NCI-H1092 treated with DMSO at 0.1 percent for 48 hours (cell line): ENCODE measurements around the gene DACH2.

Source experiments
- DNase-seq: peaks from one replicate; lab custom pipeline; 2025; lab: John Stamatoyannopoulos, UW

The DACH2 gene

DNA sequence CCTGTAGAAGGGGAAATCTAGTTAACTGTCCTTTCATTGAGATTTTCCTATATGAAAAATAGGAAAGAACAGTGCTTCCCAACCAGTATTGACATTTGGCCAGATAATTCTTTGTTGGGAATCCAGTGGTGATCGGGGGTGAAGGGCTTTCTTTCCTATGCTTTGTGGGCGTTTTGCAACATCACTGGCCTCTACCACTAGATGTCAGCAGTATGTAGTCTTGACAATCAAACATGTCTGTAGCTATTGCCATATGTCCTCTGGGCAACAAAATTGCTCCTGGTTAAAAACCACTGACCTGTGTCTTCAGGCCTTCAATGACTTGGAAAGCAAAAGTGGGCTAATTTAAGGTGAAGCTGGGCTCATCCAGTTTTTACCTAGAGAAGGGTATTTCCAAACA, 658.5 kb downstream of the DACH2 start:
- DNase-seq = no peak

DNA sequence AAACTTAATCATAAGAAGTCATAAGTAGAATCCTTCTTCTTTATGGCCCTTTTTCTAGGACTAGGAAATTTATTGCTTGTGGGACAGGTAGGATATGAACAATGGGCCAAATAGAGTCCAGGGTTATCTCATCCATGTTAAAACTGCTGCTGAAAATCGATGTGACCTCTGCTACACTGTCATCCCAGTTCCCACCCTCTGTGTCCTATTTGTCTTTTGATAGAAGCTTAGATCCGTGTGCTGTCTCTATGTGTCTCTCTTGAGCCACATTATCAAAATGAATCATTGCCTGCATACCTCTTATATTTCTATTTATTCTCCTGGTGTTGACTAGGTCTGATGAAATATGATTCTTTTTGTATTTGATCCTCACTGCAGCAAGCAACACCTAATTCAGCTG, 661.4 kb downstream of the DACH2 start:
- DNase-seq = no peak

- DNase-seq = no peak
Measured at GRCh38 chrX:86829786-86830185, 681.5 kb downstream of the DACH2 start.

- DNase-seq = no peak
Measured at GRCh38 chrX:86830685-86831084, 682.4 kb downstream of the DACH2 start.

GRCh38 chrX:86845101-86845500, 696.9 kb downstream of the DACH2 start:
- no peak for DNase-seq
